Epidermal melanocyte (primary cell): Measurements from ENCODE around the gene PKP4.
"Not testable (repeated sequence)": the region's sequence is repeated elsewhere in the genome, so short reads cannot be mapped to it uniquely, and the experiment has no call there.

Experiments
- DNase-seq: peaks from one replicate; pipeline ENCODE4 v3.0.0; 2011; ENCODE audit warnings: low spot score; ENCODE audit not compliant: insufficient read length

PKP4 gene

GRCh38 chr2:158464426-158465281 lies 7.9 kb downstream of the PKP4 start:
- no peak for DNase-seq

DNA sequence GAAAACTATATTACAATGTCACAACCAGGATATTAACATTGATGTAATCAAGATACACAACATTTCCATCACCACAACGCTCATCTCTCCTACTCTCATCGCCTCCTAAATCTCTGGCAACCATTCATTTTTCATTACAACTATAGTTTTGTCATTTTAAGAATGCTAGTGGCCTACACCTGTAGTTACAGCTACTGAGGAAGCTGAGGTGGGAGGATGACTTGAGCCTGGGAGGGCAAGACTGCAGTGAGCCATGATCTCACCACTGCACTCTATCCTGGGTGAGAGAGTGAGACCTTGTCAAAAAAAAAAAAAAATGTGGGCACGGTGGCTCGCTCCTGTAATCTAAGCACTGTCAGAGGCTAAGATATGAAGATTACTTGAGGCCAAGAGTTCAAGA lies 10.5 kb downstream of the PKP4 start:
- no peak for DNase-seq

DNA sequence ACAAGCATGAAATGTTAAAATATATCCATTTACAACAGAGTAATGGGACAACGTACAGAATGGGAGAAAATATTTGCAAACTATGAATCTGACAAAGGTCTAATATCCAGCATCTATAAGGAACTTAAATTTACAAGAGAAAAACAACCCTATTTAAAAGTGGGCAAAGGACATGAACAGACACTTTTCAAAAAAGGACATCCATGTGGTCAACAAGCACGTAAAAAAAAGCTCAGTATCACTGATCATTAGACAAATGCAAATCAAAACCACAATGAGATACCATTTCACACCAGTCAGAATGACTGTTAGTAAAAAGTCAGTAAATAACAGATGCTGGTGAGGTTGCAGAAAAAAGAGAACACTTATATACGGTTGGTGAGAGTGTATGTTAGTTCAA lies 16.1 kb downstream of the PKP4 start:
- DNase-seq = not testable (repeated sequence)

- DNase-seq = not testable (repeated sequence)
These were observed 16.5 kb downstream of the PKP4 start for GRCh38 chr2:158473300-158473699.

- no peak for DNase-seq
These were observed 17.1 kb downstream of the PKP4 start for GRCh38 chr2:158473719-158474392.

DNA sequence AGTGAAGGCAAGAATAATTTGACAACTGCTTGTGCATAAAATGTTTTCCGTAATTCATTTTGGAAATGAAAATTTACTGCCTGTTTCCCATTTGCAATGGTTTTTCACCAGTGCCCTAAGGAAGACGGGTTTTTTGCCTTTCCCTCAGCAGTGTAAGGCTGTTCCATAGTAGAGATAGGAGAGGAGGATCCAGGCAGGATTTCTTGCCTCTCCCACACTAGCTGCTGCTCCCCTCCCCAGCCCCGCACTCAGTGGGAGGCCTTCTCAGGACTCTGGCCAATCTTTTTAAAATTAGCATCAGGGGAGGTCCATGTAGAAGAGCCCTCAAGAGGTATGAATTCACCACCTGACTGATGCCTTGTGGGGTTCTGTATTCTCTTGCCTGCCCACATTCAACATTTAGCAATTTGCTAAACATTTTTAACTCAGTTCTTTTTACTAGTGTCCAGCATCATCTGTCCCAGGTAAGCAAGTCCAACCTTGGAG lies 17.8 kb downstream of the PKP4 start:
- DNase-seq = not testable (repeated sequence)

DNA sequence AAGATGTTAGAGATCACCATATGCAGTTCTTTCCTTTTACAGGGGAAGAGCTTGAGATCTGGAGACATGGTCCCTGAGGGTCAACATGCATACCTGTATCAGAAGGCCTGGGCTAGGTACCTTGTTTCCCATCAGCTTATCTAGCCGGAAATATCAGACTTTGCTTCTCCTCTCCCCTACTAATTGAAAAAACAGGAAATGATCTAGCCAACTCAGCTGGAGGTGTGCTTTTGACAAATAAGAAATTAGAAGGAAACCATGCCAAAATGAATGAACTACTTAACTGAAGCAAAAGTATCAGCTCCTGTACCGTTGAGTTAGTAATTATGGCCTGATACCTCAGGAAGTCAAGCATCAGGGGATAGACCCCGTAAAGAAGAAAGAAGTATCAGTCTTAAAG lies 20.4 kb downstream of the PKP4 start:
- no peak for DNase-seq

DNA sequence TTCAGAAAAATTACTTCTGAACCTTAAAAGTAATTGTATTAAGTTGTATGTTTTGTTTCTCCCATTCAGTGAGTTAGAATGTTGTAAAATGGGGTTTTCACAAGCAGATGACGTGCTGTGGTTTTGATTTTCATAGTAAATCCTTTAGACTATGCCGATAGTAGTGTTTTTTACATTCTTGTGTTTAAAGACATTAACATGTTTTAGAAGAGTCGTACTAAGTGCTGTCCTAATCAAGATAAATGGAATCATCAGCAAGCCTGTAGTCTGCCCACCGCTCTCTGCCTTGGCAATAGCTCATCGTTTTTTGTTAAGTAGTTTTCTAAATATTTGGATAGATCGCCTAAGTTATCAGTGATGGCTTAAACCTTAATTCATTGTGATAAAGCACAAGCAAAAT lies 21.5 kb downstream of the PKP4 start:
- DNase-seq = no peak

- DNase-seq = no peak
These were observed 22.1 kb downstream of the PKP4 start for GRCh38 chr2:158478816-158479215.

- no peak for DNase-seq
These were observed 24.4 kb downstream of the PKP4 start for GRCh38 chr2:158481116-158481515.

- DNase-seq = no peak
These were observed 25.8 kb downstream of the PKP4 start for GRCh38 chr2:158482594-158482993.

- DNase-seq = no peak
These were observed 28.3 kb downstream of the PKP4 start for GRCh38 chr2:158484892-158485556.

GRCh38 chr2:158486150-158486969 lies 29.6 kb downstream of the PKP4 start:
- DNase-seq = no peak

- no peak for DNase-seq
These were observed 30.2 kb downstream of the PKP4 start for GRCh38 chr2:158486970-158487325.

DNA sequence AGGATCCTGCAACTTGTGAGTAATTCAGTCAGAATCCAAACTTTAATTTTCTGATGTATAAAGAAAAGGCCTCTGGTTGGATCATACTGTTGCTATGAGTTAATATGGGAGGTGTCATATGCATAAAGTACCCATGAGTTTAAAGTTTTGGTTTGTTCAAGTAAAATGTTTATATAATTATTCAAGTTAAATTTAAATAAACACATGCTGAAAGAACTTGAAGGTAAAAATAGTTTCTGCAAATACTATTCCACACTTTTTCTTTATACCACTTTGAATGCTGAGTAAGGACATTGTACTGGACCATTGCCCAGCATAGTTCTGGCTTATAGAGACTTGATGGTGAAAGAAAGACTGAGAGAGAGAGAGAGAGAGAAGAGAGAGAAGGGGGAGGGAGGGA lies 30.7 kb downstream of the PKP4 start:
- DNase-seq = no peak

DNA sequence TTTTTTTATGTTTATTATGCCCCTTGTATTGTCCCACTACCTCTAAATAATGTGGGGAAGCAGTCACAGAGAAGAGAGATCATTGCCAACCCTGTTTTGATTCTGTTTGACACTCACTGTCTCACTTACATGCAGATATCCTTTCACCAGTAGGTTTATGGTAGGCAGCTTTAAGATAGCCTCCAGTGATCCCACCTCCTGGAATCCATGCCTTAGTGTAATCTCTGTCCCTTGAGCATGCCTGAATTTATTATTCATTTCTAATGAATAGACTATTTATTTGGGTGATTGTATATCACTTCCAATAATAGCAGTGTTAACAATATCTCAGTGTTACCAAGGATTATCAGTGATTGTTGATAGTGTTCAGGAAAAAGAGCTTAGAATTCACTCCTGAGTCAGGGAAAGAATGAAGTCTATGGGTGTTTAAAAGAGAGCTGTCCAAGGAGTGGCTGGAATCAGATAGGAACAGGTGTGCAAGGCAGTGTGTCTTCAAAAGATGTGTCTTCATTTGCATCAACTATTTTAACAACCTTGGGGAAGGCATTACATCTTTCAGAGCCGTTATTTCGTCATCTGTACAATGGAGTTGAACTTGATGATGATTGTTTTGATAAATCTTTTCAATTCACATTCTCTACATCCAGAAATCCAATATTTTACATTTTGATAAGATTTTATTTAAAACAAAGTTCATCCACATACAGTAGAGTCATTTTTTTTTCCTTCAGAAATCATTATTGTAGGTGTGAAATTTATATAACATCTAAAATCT lies 31.9 kb downstream of the PKP4 start:
- no peak for DNase-seq

- DNase-seq = no peak
These were observed 32.8 kb downstream of the PKP4 start for GRCh38 chr2:158489366-158490112.

GRCh38 chr2:158491072-158491471 lies 34.3 kb downstream of the PKP4 start:
- DNase-seq = no peak

DNA sequence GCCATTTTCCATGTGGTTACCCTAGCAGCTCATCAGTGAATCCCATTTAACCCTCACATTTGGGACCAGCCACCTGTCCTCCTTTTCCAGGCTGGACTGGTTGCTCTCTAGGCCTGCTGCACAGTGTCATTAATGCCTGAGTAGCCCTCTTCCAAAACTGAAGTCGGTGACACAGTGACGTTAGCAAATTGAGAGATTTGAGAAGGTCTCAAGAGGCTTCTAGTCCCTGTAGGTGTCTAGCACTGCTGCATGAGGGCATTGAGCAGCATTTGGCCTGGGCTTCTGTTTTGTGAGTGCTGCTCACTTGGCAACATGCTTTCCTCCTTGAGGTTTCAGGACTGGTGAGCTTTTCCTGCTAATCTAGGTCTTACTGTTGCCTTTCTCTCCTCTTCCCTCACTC lies 36.7 kb downstream of the PKP4 start:
- no peak for DNase-seq

DNA sequence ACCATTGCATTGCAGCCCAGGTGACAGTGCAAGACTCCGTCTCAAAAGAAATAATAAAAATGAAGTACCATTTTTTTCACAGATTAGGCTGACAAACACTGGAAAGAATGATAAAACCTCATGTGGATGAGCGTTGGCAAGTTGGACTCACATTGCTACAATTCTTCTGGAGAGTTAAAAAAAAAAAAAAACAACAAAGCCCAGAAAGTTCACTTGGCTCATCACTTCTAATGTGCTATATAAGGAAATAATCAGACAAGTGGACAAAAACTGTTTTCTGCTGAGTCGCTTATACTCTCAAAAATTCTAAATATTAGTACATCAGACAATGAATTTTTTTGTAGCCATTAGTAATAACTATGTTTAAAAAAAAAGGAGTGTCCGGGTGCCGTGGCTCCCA lies 38.4 kb downstream of the PKP4 start:
- DNase-seq = no peak
